Breast epithelium (tissue), 4 donors: ENCODE measurements around the gene RBM17. TPM values are rescaled to one million over a fixed set of nuclear protein-coding genes. Genes with fewer than 3 reads are reported as not detected.

Source experiments
- DNase-seq, 2 donors: peaks; one replicate each; pipeline ENCODE4 v3.0.0-alpha.2; 2019; ENCODE audit warnings: low spot score in 2 of 2
- H3K27ac ChIP-seq, 2 donors: fragments of 200-600 bp; sonication (generic) in 1 of 2; one replicate each; pipeline ENCODE4 v1.5.1; 2016 to 2019; ENCODE audit warnings: mild to moderate bottlenecking in 1 of 2
- H3K27me3 ChIP-seq, 2 donors: fragments of 200-600 bp; sonication (generic) in 1 of 2; one replicate each; pipeline versions ENCODE4 v1.5.1 to v1.6.0; 2017 to 2019; ENCODE audit warnings: control low read depth in 1 of 2, mild to moderate bottlenecking in 1 of 2
- H3K36me3 ChIP-seq: fragments of 200-600 bp; one replicate; pipeline ENCODE4 v1.5.1; 2019
- H3K4me1 ChIP-seq, 2 donors: fragments of 200-600 bp; sonication (generic); one replicate each; pipeline ENCODE4 v1.5.1; 2016 to 2019; ENCODE audit warnings: control low read depth in 1 of 2
- H3K4me3 ChIP-seq, 3 donors: fragments of 200-600 bp; sonication (generic); 1 replicate in 2 of 3; 2 replicates in 1 of 3; pipeline ENCODE4 v1.5.1; 2016 to 2019; ENCODE audit warnings: mild to moderate bottlenecking in 3 of 3, moderate library complexity in 2 of 3
- H3K9me3 ChIP-seq, 2 donors: fragments of 200-600 bp; sonication (generic) in 1 of 2; one replicate each; pipeline ENCODE4 v1.5.1; 2016 to 2019; ENCODE audit warnings: control low read depth in 1 of 2
- CTCF ChIP-seq, 3 donors: fragments of 450-650 bp; IDR thresholded peaks; one replicate each; pipeline ENCODE4 v1.5.1; 2016 to 2017; ENCODE audit warnings: antibody characterized with exemption in 3 of 3, mild to moderate bottlenecking in 3 of 3, moderate library complexity in 3 of 3
- POLR2A ChIP-seq: fragments of 450-650 bp; IDR thresholded peaks from one replicate; pipeline ENCODE4 v1.6.1; 2016; ENCODE audit warnings: antibody characterized with exemption, mild to moderate bottlenecking, moderate library complexity
- POLR2AphosphoS5 ChIP-seq, 3 donors: sonication (generic); formaldehyde crosslinking; IDR thresholded peaks; one replicate each; pipeline ENCODE4 v1.6.1; 2017; ENCODE audit warnings: antibody characterized with exemption in 3 of 3
- intact Hi-C: fragments of 100-400 bp; cut with DNase I; formaldehyde crosslinking; loops from one replicate; pipeline ENCODE4 v1.15.1; 2023; ENCODE audit warnings: low total_unique reads
- total RNA-seq, 3 donors: library from RNA; depleted of rRNA; stranded (reverse); fragments of >200 nt; gene quantifications; one replicate each; pipeline ENCODE4 v1.1.0, GENCODE V29; 2016

Gene RBM17
- total RNA-seq, 3 donors from 2014 or later = 62.4 to 72.4 (median 68.2) TPM

- TF ChIP-seq CTCF (IDR thresholded peaks at IDR 0.05) = no peak
- TF ChIP-seq POLR2AphosphoS5 (IDR thresholded peaks at IDR 0.05) = no peak
- no peak for TF ChIP-seq POLR2A
- no peaks in the 10 kb centered on the region for H3K36me3 ChIP-seq
- H3K27ac ChIP-seq = no peak overlapping the region
- peaks cover 0 to 4% of the 10 kb centered on the region in 2 donors for H3K4me1 ChIP-seq
- intact Hi-C loops = loop anchor here (10.0 kb wide), 1 partner anchor 95 kb away; no protein-coding TSS in a partner anchor
- no peak overlapping the region for H3K4me3 ChIP-seq
- H3K27me3 ChIP-seq = no peaks in the 10 kb centered on the region
- H3K9me3 ChIP-seq = no peaks in the 10 kb centered on the region
- no peak for DNase-seq
Observed at GRCh38 chr10:6119423-6119822, 30.6 kb downstream of the RBM17 start.

GRCh38 chr10:6119962-6120361 is 31.1 kb downstream of the RBM17 start:
- intact Hi-C loops = loop anchor here (10.0 kb wide), 1 partner anchor 95 kb away; no protein-coding TSS in a partner anchor
- TF ChIP-seq POLR2AphosphoS5 (IDR thresholded peaks at IDR 0.05) (no peak), POLR2A (no peak), CTCF (IDR thresholded peaks at IDR 0.05) (no peak)
- no peak overlapping the region for H3K4me3 ChIP-seq
- DNase-seq = no peak
- no peaks in the 10 kb centered on the region for H3K9me3 ChIP-seq
- peaks cover 0 to 4% of the 10 kb centered on the region in 2 donors for H3K4me1 ChIP-seq
- peak overlapping the region in 1 of 2 donors; percentile 21 for H3K27ac ChIP-seq
- no peaks in the 10 kb centered on the region for H3K36me3 ChIP-seq
- no peaks in the 10 kb centered on the region for H3K27me3 ChIP-seq

GRCh38 chr10:6120691-6121090 is 31.9 kb downstream of the RBM17 start:
- no peaks in the 10 kb centered on the region for H3K36me3 ChIP-seq
- no peaks in the 10 kb centered on the region for H3K27me3 ChIP-seq
- H3K4me1 ChIP-seq = peaks cover 0 to 4% of the 10 kb centered on the region in 2 donors
- no peak for TF ChIP-seq POLR2A
- no peak for TF ChIP-seq CTCF (IDR thresholded peaks at IDR 0.05)
- TF ChIP-seq POLR2AphosphoS5 (IDR thresholded peaks at IDR 0.05) = no peak
- DNase-seq = no peak
- intact Hi-C loops = no loop called here
- H3K4me3 ChIP-seq = no peak overlapping the region
- H3K27ac ChIP-seq = peak overlapping the region in 1 of 2 donors; percentile 20
- no peaks in the 10 kb centered on the region for H3K9me3 ChIP-seq

- Histone ChIP-seq H3K27ac (no peak overlapping the region), H3K4me3 (no peak overlapping the region), H3K9me3 (no peaks in the 10 kb centered on the region), H3K27me3 (no peaks in the 10 kb centered on the region), H3K4me1 (peaks cover 0 to 4% of the 10 kb centered on the region in 2 donors), H3K36me3 (no peaks in the 10 kb centered on the region)
- intact Hi-C loops = no loop called here
- DNase-seq = no peak
- no peak for TF ChIP-seq POLR2AphosphoS5 (IDR thresholded peaks at IDR 0.05)
- TF ChIP-seq POLR2A = no peak
- TF ChIP-seq CTCF (IDR thresholded peaks at IDR 0.05) = no peak
Observed at GRCh38 chr10:6121146-6121545, 32.3 kb downstream of the RBM17 start.

- no peak for DNase-seq
- no peak overlapping the region for H3K27ac ChIP-seq
Observed at GRCh38 chr10:6123532-6123931, 34.7 kb downstream of the RBM17 start.

More at GRCh38 chr10:6123532-6123931, 34.7 kb downstream of the RBM17 start:
- H3K9me3 ChIP-seq = no peaks in the 10 kb centered on the region
- no peaks in the 10 kb centered on the region for H3K36me3 ChIP-seq
- no peak overlapping the region for H3K4me3 ChIP-seq
- no peak for TF ChIP-seq POLR2A
- TF ChIP-seq POLR2AphosphoS5 (IDR thresholded peaks at IDR 0.05) = no peak
- no peak for TF ChIP-seq CTCF (IDR thresholded peaks at IDR 0.05)
- H3K4me1 ChIP-seq = peaks cover 0 to 4% of the 10 kb centered on the region in 2 donors
- intact Hi-C loops = no loop called here
- H3K27me3 ChIP-seq = no peaks in the 10 kb centered on the region
